ENCODE measurements around the gene HADHB.

GRCh38 chr2:26235089-26235488 is 9.7 kb upstream of the HADHB start:
- TF ChIP-seq ZNF274 (IDR thresholded peaks at IDR 0.05; ENCODE audit: low read depth, low read length) (no peak), SUZ12 (IDR thresholded peaks at IDR 0.05; ENCODE audit: extremely low read depth, insufficient read depth, insufficient read length) (no peak), YY1 (IDR thresholded peaks at IDR 0.05; ENCODE audit: insufficient read depth, insufficient read length) (no peak)
